Activated gamma-delta T cell (primary cell): ENCODE results near the gene LGALS7B.
"Not testable (repeated sequence)": the region's sequence is repeated elsewhere in the genome, so short reads cannot be mapped to it uniquely, and the experiment has no call there.

ENCODE experiments used
- DNase-seq: peaks from one replicate; lab custom pipeline; 2025; lab: John Stamatoyannopoulos, UW

The LGALS7B gene

GRCh38 chr19:38770228-38770948 is 18.6 kb upstream of the LGALS7B start:
- not testable (repeated sequence) for DNase-seq

- not testable (repeated sequence) for DNase-seq
These were observed 18.1 kb upstream of the LGALS7B start for GRCh38 chr19:38770949-38771275.

- DNase-seq = not testable (repeated sequence)
These were observed 17.4 kb upstream of the LGALS7B start for GRCh38 chr19:38771569-38771968.

- DNase-seq = no peak
These were observed 15.4 kb upstream of the LGALS7B start, which contains the start of gene LGALS7 for GRCh38 chr19:38773469-38774177. Gene LGALS7 (minus strand): TSS chr19:38773517. CDS start chr19:38773492, 25 bp downstream.

- no peak for DNase-seq
These were observed 14.6 kb upstream of the LGALS7B start for GRCh38 chr19:38774181-38774950.

GRCh38 chr19:38778733-38779132 is 10.3 kb upstream of the LGALS7B start:
- DNase-seq = no peak

GRCh38 chr19:38780443-38780842 is 8.6 kb upstream of the LGALS7B start:
- DNase-seq = no peak

GRCh38 chr19:38781058-38781457 is 7.9 kb upstream of the LGALS7B start:
- DNase-seq = no peak

GRCh38 chr19:38782212-38782611 is 6.8 kb upstream of the LGALS7B start:
- DNase-seq = not testable (repeated sequence)

- no peak for DNase-seq
These were observed 4.8 kb upstream of the LGALS7B start for GRCh38 chr19:38784224-38784623.

- no peak for DNase-seq
These were observed 3.8 kb upstream of the LGALS7B start for GRCh38 chr19:38785187-38785699.

GRCh38 chr19:38786061-38786460 is 2.9 kb upstream of the LGALS7B start:
- DNase-seq = not testable (repeated sequence)

GRCh38 chr19:38786572-38787265 is 2.3 kb upstream of the LGALS7B start:
- DNase-seq = no peak

- not testable (repeated sequence) for DNase-seq
These were observed 1.8 kb downstream of the LGALS7B start for GRCh38 chr19:38790507-38791403.

- not testable (repeated sequence) for DNase-seq
These were observed 2.6 kb downstream of the LGALS7B start for GRCh38 chr19:38791451-38792064.

- no peak for DNase-seq
These were observed 3.5 kb downstream of the LGALS7B start for GRCh38 chr19:38792250-38793111.

GRCh38 chr19:38793177-38793576 is 4.2 kb downstream of the LGALS7B start:
- no peak for DNase-seq

GRCh38 chr19:38793671-38794070 is 4.7 kb downstream of the LGALS7B start:
- DNase-seq = no peak

GRCh38 chr19:38795549-38795948 is 6.5 kb downstream of the LGALS7B start:
- no peak for DNase-seq
